ENCODE data around the gene SRGAP1.

GRCh38 chr12:63846238-63846967 is 1.9 kb downstream of the SRGAP1 start:
- no peak for TF ChIP-seq RAD21 (conservative IDR thresholded peaks at IDR 0.05)
- TF ChIP-seq REST (IDR thresholded peaks at IDR 0.05; ENCODE audit: borderline replicate concordance): no peak
- no peak for TF ChIP-seq POLR2AphosphoS5 (IDR thresholded peaks at IDR 0.05)
- TF ChIP-seq, protein P1, sequence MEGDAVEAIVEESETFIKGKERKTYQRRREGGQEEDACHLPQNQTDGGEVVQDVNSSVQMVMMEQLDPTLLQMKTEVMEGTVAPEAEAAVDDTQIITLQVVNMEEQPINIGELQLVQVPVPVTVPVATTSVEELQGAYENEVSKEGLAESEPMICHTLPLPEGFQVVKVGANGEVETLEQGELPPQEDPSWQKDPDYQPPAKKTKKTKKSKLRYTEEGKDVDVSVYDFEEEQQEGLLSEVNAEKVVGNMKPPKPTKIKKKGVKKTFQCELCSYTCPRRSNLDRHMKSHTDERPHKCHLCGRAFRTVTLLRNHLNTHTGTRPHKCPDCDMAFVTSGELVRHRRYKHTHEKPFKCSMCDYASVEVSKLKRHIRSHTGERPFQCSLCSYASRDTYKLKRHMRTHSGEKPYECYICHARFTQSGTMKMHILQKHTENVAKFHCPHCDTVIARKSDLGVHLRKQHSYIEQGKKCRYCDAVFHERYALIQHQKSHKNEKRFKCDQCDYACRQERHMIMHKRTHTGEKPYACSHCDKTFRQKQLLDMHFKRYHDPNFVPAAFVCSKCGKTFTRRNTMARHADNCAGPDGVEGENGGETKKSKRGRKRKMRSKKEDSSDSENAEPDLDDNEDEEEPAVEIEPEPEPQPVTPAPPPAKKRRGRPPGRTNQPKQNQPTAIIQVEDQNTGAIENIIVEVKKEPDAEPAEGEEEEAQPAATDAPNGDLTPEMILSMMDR (IDR thresholded peaks at IDR 0.05; ENCODE audit: poor library complexity, severe bottlenecking): no peak
- TF ChIP-seq SMC3 (conservative IDR thresholded peaks at IDR 0.05; ENCODE audit: poor library complexity): no peak
- TF ChIP-seq TAF1 (IDR thresholded peaks at IDR 0.05; ENCODE audit: low read depth): no peak
- peak; percentile 56 for TF ChIP-seq MXI1 (conservative IDR thresholded peaks at IDR 0.05; ENCODE audit: poor library complexity, severe bottlenecking)
- no peak for TF ChIP-seq EZH2 (IDR thresholded peaks at IDR 0.05; ENCODE audit: borderline replicate concordance, insufficient read depth, low read length, poor library complexity, severe bottlenecking)
- TF ChIP-seq EP300 (conservative IDR thresholded peaks at IDR 0.05; ENCODE audit: poor library complexity, severe bottlenecking): no peak

All from neural cell (in vitro differentiated cells).